Lung (tissue), 12 donors: ENCODE measurements around the gene TBCCD1. TPM values are rescaled to one million over a fixed set of nuclear protein-coding genes. Genes with fewer than 3 reads are reported as not detected.

Source experiments
- ATAC-seq: fragments of 200-7000 bp; cut with Tn5 transposase; one replicate; pipeline ENCODE4 v1.9.1; 2020; ENCODE audit warnings: moderate number of reproducible peaks; ENCODE audit not compliant: insufficient read depth, low FRiP score
- DNase-seq, 3 donors: peaks; one replicate each; pipeline ENCODE4 v3.0.0-alpha.2; 2013 to 2017
- H3K27ac ChIP-seq, 2 donors: one replicate each; pipeline ENCODE4 v1.5.1; 2013; ENCODE audit warnings: mild to moderate bottlenecking in 2 of 2, moderate library complexity in 2 of 2, control low read depth in 1 of 2, inconsistent platforms in 1 of 2, low read depth in 1 of 2, low read length in 1 of 2
- H3K27me3 ChIP-seq, 3 donors: one replicate each; pipeline ENCODE4 v1.5.1; 2013; ENCODE audit warnings: low read length in 2 of 3; ENCODE audit not compliant: control insufficient read depth in 3 of 3, insufficient read depth in 3 of 3
- H3K36me3 ChIP-seq, 4 donors: one replicate each; pipeline ENCODE4 v1.5.1; 2013; ENCODE audit warnings: low read length in 4 of 4, mild to moderate bottlenecking in 1 of 4, moderate library complexity in 1 of 4; ENCODE audit not compliant: control insufficient read depth in 4 of 4, insufficient read depth in 4 of 4
- H3K4me1 ChIP-seq, 5 donors: one replicate each; pipeline ENCODE4 v1.5.1; 2013; ENCODE audit warnings: low read length in 5 of 5, mild to moderate bottlenecking in 2 of 5, moderate library complexity in 1 of 5; ENCODE audit not compliant: control insufficient read depth in 5 of 5, insufficient read depth in 5 of 5
- H3K4me3 ChIP-seq: one replicate; pipeline ENCODE4 v1.5.1; 2013; ENCODE audit warnings: mild to moderate bottlenecking, control low read depth, moderate library complexity
- H3K9ac ChIP-seq, 2 donors: one replicate each; pipeline ENCODE4 v1.5.1; 2013; ENCODE audit warnings: low read length in 2 of 2, control low read depth in 1 of 2; ENCODE audit not compliant: insufficient read depth in 1 of 2
- H3K9me3 ChIP-seq, 4 donors: one replicate each; pipeline ENCODE4 v1.5.1; 2013; ENCODE audit warnings: low read length in 3 of 4, mild to moderate bottlenecking in 1 of 4, moderate library complexity in 1 of 4; ENCODE audit not compliant: control insufficient read depth in 4 of 4, insufficient read depth in 3 of 4
- WGBS, 2 donors: extraction: QIAGEN DNeasy Blood & Tissue Kit; methylation state at CpG; one replicate each; pipeline ENCODE4 v1.1.7; 2013; 5-methylcytosine and 5-hydroxymethylcytosine counted together
- polyA plus RNA-seq, 2 donors: library from polyadenylated mRNA; stranded (reverse); fragments of 200-250 nt; gene quantifications; one replicate each; pipeline ENCODE4 v1.2.1, GENCODE V29; 2013
- total RNA-seq, 2 donors: library from RNA; depleted of rRNA in 1 of 2; stranded (reverse); fragments of >200 nt in 1 of 2; gene quantifications; one replicate each; pipeline ENCODE4 v1.2.1, GENCODE V29; 2014 to 2021
- TF ChIP-seq, protein P1 (sequence below): IDR thresholded peaks from 2 replicates; pipeline ENCODE4 v1.5.1; 2012; ENCODE audit warnings: mild to moderate bottlenecking; ENCODE audit errors: control extremely low read depth, extremely low read depth
- donor health status: control.
- donor health status: control.
- donor health status: Bipolar disorder and iron deficiency.
- donor health status: healthy.
- donor health status: DM: yes; HTN: yes; CAD: no.

Gene TBCCD1
- total and polyA plus RNA-seq, 4 donors, result 3.2 to 17.3 (median 7.5) TPM

DNA sequence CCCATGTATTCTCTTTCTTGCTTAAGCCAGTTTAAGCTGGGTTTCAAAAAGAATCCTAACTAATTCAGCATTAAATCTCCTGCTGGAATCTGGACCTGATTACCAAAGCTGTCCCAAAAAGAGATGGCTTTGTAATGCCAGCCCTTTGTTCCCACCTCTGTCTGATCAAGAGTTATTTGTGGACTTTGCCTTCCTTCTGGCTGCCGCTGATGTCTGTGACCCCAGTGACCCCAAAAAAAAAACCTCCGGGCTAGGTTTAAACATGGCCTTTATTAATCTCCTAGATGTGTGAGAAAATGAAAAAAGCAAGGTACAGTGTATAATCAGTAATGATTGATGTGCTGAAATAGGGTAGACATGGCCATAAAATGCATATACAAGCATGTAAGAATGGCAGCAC, 43.7 kb downstream of the TBCCD1 start:
- no peaks in the 10 kb centered on the region for H3K4me1 ChIP-seq
- WGBS, 2 donors, result 41 to 74% methylated on average over 2 of the region's 2 CpGs
- DNase-seq (no peak), ATAC-seq (no peak)
- no peaks in the 10 kb centered on the region for H3K27me3 ChIP-seq
- TF ChIP-seq, protein P1, sequence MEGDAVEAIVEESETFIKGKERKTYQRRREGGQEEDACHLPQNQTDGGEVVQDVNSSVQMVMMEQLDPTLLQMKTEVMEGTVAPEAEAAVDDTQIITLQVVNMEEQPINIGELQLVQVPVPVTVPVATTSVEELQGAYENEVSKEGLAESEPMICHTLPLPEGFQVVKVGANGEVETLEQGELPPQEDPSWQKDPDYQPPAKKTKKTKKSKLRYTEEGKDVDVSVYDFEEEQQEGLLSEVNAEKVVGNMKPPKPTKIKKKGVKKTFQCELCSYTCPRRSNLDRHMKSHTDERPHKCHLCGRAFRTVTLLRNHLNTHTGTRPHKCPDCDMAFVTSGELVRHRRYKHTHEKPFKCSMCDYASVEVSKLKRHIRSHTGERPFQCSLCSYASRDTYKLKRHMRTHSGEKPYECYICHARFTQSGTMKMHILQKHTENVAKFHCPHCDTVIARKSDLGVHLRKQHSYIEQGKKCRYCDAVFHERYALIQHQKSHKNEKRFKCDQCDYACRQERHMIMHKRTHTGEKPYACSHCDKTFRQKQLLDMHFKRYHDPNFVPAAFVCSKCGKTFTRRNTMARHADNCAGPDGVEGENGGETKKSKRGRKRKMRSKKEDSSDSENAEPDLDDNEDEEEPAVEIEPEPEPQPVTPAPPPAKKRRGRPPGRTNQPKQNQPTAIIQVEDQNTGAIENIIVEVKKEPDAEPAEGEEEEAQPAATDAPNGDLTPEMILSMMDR, result no peak
- no peak overlapping the region for H3K9ac ChIP-seq
- H3K36me3 ChIP-seq, result no peaks in the 10 kb centered on the region
- H3K27ac ChIP-seq, result no peak overlapping the region
- H3K4me3 ChIP-seq, result no peak overlapping the region
- H3K9me3 ChIP-seq, result no peaks in the 10 kb centered on the region

DNA sequence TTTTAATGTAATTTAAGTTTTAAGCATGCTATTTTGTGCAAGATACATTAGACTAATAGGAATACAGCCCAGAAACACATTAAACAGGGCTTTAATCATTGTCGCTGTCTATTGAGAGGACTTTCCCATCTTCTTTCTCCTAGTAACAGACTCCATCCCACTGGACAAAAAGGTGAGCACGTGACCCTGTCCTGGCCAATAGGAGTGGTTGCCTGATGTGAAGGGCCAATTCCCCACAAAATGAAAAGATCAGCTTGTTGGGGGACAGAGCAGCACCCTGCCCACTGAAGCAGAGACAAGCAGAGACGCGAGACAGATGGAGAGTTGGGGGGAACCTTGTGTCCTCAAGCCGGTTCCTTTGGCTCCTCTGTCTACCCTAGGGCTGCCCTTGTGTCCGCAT, 44.1 kb downstream of the TBCCD1 start:
- H3K9ac ChIP-seq, result no peak overlapping the region
- no peaks in the 10 kb centered on the region for H3K36me3 ChIP-seq
- no peak for DNase-seq
- WGBS, 2 donors, result 94 to 96% methylated on average over 6 of the region's 6 CpGs
- no peaks in the 10 kb centered on the region for H3K27me3 ChIP-seq
- no peak for ATAC-seq
- TF ChIP-seq, protein P1, result no peak
- no peak overlapping the region for H3K4me3 ChIP-seq
- H3K27ac ChIP-seq, result no peak overlapping the region
- H3K9me3 ChIP-seq, result no peaks in the 10 kb centered on the region
- no peaks in the 10 kb centered on the region for H3K4me1 ChIP-seq

GRCh38 chr3:186520957-186521842, 45.9 kb downstream of the TBCCD1 start:
- Histone ChIP-seq H3K9me3 (peaks cover 0 to 8% (median 3%) of the 10 kb centered on the region in 4 donors), H3K4me1 (no peaks in the 10 kb centered on the region), H3K36me3 (no peaks in the 10 kb centered on the region), H3K9ac (no peak overlapping the region), H3K27ac (no peak overlapping the region), H3K27me3 (no peaks in the 10 kb centered on the region), H3K4me3 (no peak overlapping the region)
- 73 to 81% methylated on average over 10 of the region's 10 CpGs for WGBS, 2 donors
- TF ChIP-seq, protein P1, result no peak
- ATAC-seq (no peak), DNase-seq (no peak)
